Esophagus muscularis mucosa (tissue), 3 donors: Measurements from ENCODE around the gene MAP2K5.

Experiments
- POLR2AphosphoS5 ChIP-seq, 2 donors: sonication (generic); formaldehyde crosslinking; IDR thresholded peaks; one replicate each; pipeline ENCODE4 v1.6.1; 2017; ENCODE audit warnings: antibody characterized with exemption in 2 of 2
- TF ChIP-seq, protein P1 (sequence below), 3 experiments: fragments of 200-600 bp in 2 of 3; fragments of 450-650 bp in 1 of 3; sonication (generic) in 2 of 3; IDR thresholded peaks; one replicate each; pipeline ENCODE4 v1.5.1; 2017 to 2019; ENCODE audit warnings: antibody characterized with exemption in 3 of 3, mild to moderate bottlenecking in 2 of 3, moderate library complexity in 1 of 3

DNA sequence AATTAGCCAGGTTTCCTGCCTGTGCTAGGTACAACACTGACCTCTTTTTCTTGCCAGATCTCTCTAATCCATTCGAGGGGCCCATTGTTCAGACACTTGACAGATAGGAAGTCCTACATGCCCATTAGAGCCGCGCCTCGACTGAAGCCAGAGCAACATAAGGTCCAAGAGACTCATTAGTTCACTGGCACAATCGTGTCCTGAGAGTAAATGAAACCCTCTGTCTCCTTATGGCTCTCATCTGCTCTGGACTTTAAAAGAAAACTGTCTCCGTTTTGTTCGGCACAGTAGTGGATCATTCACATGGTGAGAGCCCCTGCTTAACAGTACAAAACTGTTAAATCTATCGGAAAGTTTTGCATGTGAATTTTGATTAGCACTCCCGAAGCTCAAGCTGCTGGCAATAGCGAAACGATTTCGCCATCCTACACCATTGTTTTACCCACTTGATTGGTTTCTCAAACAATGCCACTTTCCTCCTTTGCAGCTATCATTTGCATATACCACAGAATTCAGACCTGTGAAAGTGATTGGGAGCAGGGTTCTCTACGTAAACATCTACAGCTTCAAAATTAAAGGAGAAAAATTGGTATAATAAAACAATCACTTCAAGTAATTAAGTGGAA lies 40.6 kb upstream of the MAP2K5 start:
- TF ChIP-seq, protein P1, sequence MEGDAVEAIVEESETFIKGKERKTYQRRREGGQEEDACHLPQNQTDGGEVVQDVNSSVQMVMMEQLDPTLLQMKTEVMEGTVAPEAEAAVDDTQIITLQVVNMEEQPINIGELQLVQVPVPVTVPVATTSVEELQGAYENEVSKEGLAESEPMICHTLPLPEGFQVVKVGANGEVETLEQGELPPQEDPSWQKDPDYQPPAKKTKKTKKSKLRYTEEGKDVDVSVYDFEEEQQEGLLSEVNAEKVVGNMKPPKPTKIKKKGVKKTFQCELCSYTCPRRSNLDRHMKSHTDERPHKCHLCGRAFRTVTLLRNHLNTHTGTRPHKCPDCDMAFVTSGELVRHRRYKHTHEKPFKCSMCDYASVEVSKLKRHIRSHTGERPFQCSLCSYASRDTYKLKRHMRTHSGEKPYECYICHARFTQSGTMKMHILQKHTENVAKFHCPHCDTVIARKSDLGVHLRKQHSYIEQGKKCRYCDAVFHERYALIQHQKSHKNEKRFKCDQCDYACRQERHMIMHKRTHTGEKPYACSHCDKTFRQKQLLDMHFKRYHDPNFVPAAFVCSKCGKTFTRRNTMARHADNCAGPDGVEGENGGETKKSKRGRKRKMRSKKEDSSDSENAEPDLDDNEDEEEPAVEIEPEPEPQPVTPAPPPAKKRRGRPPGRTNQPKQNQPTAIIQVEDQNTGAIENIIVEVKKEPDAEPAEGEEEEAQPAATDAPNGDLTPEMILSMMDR (IDR thresholded peaks at IDR 0.05), result no peak
- TF ChIP-seq POLR2AphosphoS5 (IDR thresholded peaks at IDR 0.05), result no peak
